AG04449 (cell line): ENCODE data around the gene IMMP2L.

Experiments
- CTCF ChIA-PET: fragments of 350-600 bp; formaldehyde crosslinking; extraction: SDS; loops from one replicate; lab custom pipeline; 2021; ENCODE audit warnings: antibody characterized with exemption; lab: Yijun Ruan, JAX
- POLR2A ChIA-PET: fragments of 400-600, 350-600 bp; formaldehyde crosslinking; extraction: SDS; loops from one replicate; lab custom pipeline; 2020; ENCODE audit warnings: antibody characterized with exemption, inconsistent platforms; lab: Yijun Ruan, JAX
- DNase-seq: peaks from one replicate; pipeline ENCODE4 v3.0.0-alpha.2; 2010; ENCODE audit warnings: low read depth, low spot score
- H3K4me3 ChIP-seq: 2 replicates; pipeline ENCODE4 v1.5.1; 2011; ENCODE audit warnings: low read depth, mild to moderate bottlenecking, control low read depth, low read length
- TF ChIP-seq, protein P1 (sequence below): IDR thresholded peaks from one replicate; pipeline ENCODE4 v1.5.1; 2011; ENCODE audit warnings: mild to moderate bottlenecking, moderate library complexity, low read length, control low read depth, inconsistent platforms; ENCODE audit not compliant: insufficient read depth; ENCODE audit errors: missing control alignments

Gene IMMP2L

GRCh38 chr7:111138586-111138985 lies 423.7 kb downstream of the IMMP2L start:
- POLR2A ChIA-PET, result no interaction called here
- CTCF ChIA-PET, result no interaction called here
- TF ChIP-seq, protein P1, sequence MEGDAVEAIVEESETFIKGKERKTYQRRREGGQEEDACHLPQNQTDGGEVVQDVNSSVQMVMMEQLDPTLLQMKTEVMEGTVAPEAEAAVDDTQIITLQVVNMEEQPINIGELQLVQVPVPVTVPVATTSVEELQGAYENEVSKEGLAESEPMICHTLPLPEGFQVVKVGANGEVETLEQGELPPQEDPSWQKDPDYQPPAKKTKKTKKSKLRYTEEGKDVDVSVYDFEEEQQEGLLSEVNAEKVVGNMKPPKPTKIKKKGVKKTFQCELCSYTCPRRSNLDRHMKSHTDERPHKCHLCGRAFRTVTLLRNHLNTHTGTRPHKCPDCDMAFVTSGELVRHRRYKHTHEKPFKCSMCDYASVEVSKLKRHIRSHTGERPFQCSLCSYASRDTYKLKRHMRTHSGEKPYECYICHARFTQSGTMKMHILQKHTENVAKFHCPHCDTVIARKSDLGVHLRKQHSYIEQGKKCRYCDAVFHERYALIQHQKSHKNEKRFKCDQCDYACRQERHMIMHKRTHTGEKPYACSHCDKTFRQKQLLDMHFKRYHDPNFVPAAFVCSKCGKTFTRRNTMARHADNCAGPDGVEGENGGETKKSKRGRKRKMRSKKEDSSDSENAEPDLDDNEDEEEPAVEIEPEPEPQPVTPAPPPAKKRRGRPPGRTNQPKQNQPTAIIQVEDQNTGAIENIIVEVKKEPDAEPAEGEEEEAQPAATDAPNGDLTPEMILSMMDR, result no peak
- H3K4me3 ChIP-seq, result no peak overlapping the region
- no peak for DNase-seq

GRCh38 chr7:111138193-111138569 lies 424.1 kb downstream of the IMMP2L start:
- POLR2A ChIA-PET, result no interaction called here
- TF ChIP-seq, protein P1, result no peak
- DNase-seq, result no peak
- no peak overlapping the region for H3K4me3 ChIP-seq
- CTCF ChIA-PET, result no interaction called here

- DNase-seq, result no peak
- TF ChIP-seq, protein P1, result no peak
- POLR2A ChIA-PET, result no interaction called here
- H3K4me3 ChIP-seq, result no peak overlapping the region
- CTCF ChIA-PET, result no interaction called here
Observed at GRCh38 chr7:111137296-111138192, 424.7 kb downstream of the IMMP2L start.

DNA sequence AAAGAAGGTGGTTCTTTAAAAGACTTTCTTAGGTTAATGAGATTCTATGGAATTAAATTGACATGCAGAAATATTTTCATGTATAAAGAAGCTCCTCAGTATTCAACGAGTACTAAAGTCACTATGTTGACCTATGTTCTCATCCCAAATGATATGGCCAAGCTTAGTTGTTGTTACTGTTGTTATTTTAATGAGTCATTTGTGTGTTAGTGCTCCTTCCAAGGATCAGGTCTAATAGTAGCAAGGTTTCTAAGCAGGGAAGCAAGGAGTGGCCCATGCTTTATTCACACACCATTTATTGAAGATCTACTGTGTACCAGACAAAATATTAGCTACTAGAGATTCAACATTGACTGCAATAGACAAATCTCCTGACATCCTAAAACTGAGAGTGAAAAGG lies 429.5 kb downstream of the IMMP2L start:
- TF ChIP-seq, protein P1, result no peak
- no peak overlapping the region for H3K4me3 ChIP-seq
- no peak for DNase-seq
- POLR2A ChIA-PET, result no interaction called here
- CTCF ChIA-PET, result no interaction called here

DNA sequence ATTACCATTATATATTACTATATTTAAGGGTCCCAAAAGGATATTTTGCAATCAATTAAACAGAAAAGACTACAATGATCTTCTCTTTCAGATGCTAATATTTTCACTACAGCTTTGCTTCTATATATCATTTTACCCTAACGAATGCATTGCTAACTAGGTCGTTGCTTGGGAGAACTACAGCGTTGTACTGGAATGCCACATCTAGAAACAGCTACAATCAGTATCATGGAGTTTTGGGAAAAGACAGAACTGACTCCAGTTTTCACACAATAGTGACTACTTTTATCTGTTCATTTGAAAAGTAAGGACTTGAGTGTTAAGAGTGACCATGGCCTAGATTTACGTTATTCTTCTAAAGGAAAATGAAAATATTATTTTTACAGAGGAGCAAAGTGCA lies 432.9 kb downstream of the IMMP2L start:
- H3K4me3 ChIP-seq, result no peak overlapping the region
- TF ChIP-seq, protein P1, result no peak
- ChIA-PET CTCF (no interaction called here), POLR2A (no interaction called here)
- DNase-seq, result no peak

- no peak overlapping the region for H3K4me3 ChIP-seq
- CTCF ChIA-PET, result interaction anchor here (1.6 kb wide), 1 partner anchor 16 kb away, joined by 4 read pairs; no protein-coding TSS in a partner anchor
- POLR2A ChIA-PET, result no interaction called here
- TF ChIP-seq, protein P1, result no peak
- no peak for DNase-seq
Observed at GRCh38 chr7:111126987-111127386, 435.3 kb downstream of the IMMP2L start.
